Brain microvascular endothelial cell (primary cell): ENCODE results near the gene AKAP12.
"Not testable (repeated sequence)": the region's sequence is repeated elsewhere in the genome, so short reads cannot be mapped to it uniquely, and the experiment has no call there.

Source experiments
- DNase-seq: peaks from one replicate; pipeline ENCODE4 v3.0.0-alpha.2; 2020
- H3K27ac ChIP-seq: fragments of 250-450 bp; sonication (Bioruptor Pico); 2 replicates; pipeline ENCODE4 v1.5.1; 2020; ENCODE audit warnings: mild to moderate bottlenecking, moderate library complexity
- H3K27me3 ChIP-seq: fragments of 250-450 bp; sonication (Bioruptor Pico); replicated peaks from 2 replicates; pipeline ENCODE4 v1.5.1; 2020; ENCODE audit warnings: mild to moderate bottlenecking
- H3K36me3 ChIP-seq: fragments of 250-450 bp; sonication (Bioruptor Pico); replicated peaks from 2 replicates; pipeline ENCODE4 v1.5.1; 2020; ENCODE audit warnings: mild to moderate bottlenecking
- H3K4me3 ChIP-seq: 2 replicates; pipeline ENCODE4 v1.5.1; 2011; ENCODE audit warnings: low read depth, mild to moderate bottlenecking, control low read depth, low read length, moderate library complexity
- in situ Hi-C: cut with HindIII; loops from 2 replicates; pipeline ENCODE4 v1.10.0; 2017; ENCODE audit warnings: low sequenced_read_pairs, low pct_ligation_motif_present
- TF ChIP-seq, protein P1 (sequence below): IDR thresholded peaks from 2 replicates; pipeline ENCODE4 v1.5.1; 2011; ENCODE audit warnings: low read depth, mild to moderate bottlenecking, moderate library complexity, low read length, control low read depth, inconsistent platforms; ENCODE audit errors: missing control alignments

The AKAP12 gene

DNA sequence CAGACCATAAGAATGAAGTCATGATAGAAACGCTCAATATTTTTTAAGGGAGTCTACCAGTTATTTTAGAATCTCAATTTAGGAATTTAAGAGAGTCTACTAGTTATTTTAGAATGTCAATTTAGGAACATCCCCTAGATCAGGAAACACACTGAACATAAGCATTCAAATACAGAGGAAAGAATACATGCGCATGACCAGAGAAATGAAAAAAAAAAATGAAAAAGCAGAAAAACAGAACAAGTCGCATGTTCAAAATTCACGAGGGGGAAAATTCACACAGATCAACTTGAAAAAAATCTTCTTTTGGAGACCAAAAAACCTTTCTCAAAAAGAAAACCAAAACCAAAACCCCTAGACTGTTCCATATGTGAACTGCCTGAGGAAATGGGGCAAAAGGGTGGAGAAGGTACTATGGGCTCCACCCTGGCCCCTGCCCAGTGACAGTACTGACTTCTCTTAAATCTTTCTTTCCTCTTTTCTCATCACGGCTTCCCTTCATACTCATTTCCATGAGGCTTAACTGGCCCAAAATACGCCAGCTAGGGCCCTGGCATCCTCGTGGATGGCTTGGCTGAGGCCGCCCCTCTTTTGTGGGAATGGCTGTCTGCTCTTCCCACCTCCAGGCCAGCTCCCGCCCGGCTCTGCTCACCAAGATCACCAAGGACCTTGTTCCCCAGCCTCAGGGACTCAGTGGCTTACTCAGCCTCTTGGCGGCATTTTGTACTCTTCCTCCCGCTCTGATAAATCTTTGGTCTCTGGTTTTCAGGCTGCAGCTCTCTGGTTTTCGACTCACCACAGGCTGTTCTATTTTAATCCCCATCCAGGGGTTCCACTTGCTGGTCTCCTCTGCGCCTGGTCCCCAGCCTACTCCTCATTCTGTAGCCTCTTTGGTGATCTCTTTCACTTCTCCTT, 140.4 kb downstream of the AKAP12 start:
- DNase-seq: no peak
- no peak overlapping the region for H3K4me3 ChIP-seq
- in situ Hi-C loops: no loop called here
- TF ChIP-seq, protein P1, sequence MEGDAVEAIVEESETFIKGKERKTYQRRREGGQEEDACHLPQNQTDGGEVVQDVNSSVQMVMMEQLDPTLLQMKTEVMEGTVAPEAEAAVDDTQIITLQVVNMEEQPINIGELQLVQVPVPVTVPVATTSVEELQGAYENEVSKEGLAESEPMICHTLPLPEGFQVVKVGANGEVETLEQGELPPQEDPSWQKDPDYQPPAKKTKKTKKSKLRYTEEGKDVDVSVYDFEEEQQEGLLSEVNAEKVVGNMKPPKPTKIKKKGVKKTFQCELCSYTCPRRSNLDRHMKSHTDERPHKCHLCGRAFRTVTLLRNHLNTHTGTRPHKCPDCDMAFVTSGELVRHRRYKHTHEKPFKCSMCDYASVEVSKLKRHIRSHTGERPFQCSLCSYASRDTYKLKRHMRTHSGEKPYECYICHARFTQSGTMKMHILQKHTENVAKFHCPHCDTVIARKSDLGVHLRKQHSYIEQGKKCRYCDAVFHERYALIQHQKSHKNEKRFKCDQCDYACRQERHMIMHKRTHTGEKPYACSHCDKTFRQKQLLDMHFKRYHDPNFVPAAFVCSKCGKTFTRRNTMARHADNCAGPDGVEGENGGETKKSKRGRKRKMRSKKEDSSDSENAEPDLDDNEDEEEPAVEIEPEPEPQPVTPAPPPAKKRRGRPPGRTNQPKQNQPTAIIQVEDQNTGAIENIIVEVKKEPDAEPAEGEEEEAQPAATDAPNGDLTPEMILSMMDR: no peak
- H3K36me3 ChIP-seq: no peaks in the 10 kb centered on the region
- H3K27me3 ChIP-seq: no peaks in the 10 kb centered on the region
- H3K27ac ChIP-seq: no peak overlapping the region

DNA sequence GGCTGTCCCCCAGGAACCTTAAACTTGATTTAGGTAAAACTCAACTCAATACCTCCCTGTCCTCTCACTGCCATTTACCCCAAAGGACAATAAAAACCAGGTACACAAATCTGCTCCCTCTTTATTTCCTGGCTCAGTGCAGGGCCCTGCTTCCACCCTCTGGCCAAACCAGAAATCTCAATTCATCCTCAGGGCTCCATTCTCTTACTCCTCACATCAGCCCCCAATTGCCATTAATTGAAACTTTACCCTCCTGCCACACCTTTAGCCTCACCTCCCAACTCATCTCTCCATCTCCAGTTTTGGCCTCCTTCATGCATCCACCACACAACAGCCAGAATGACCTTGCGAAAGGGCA, 141.1 kb downstream of the AKAP12 start:
- in situ Hi-C loops: no loop called here
- DNase-seq: no peak
- Histone ChIP-seq H3K27ac (no peak overlapping the region), H3K36me3 (no peaks in the 10 kb centered on the region), H3K27me3 (no peaks in the 10 kb centered on the region), H3K4me3 (no peak overlapping the region)
- TF ChIP-seq, protein P1: no peak

DNA sequence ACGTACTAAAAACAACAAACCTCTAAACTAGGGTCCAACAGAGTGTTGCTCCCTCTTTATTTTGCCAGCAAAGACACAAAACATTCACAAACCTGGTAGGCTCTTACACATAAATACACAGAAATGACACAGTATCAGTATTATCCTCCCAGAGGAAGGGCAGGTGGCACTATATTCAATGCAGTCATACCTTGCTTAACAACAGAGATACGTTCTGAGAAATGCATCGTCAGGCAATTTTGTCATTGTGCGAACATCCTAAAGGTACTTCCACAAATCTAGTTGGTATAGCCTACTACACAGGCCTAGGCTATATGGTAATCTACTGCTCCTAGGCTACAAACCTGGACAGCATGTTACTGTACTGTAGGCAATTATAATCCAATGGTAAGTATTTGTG, 142.0 kb downstream of the AKAP12 start:
- TF ChIP-seq, protein P1: no peak
- H3K27me3 ChIP-seq: no peaks in the 10 kb centered on the region
- H3K4me3 ChIP-seq: no peak overlapping the region
- DNase-seq: no peak
- in situ Hi-C loops: no loop called here
- H3K27ac ChIP-seq: no peak overlapping the region
- H3K36me3 ChIP-seq: no peaks in the 10 kb centered on the region

DNA sequence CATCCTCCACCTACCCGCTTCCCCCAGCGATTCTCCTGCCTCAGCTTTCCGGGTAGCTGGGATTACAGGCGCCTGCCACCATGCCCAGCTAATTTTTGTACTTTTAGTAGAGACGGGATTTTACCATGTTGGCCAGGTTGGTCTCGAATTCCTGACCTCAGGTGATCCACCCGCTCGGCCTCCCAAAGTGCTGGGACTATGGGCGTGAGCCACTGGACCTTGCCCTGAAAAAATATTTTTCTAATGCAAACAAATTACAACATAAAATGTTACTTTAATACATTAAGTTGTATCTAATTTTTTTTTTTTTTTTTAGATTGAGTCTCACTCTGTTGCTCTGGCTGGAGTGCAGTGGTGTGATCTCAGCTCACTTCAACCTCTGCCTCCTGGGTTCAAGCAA, 142.9 kb downstream of the AKAP12 start:
- in situ Hi-C loops, H3K4me3 ChIP-seq, H3K27ac ChIP-seq, H3K36me3 ChIP-seq, DNase-seq, H3K27me3 ChIP-seq: not testable (repeated sequence)

DNA sequence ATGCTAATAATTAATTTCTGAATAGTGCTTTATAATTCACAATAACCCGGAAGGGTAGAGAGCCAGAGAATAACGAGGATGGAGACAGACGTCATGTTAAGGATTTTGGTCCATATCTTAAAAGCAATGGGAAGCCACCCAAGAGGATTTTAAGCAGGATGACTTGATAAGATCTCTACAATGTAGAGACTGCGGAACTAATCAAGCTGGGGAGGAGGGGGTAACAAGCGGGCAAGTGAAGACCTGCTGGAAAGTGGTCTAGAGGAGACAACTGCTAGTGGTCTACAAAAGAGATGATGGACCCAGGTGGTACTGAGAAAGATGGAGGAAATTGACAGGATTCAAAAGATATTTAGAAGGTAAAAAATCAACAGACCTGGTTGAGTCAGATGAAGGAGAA, 144.4 kb downstream of the AKAP12 start:
- TF ChIP-seq, protein P1: no peak
- in situ Hi-C loops: no loop called here
- no peaks in the 10 kb centered on the region for H3K36me3 ChIP-seq
- H3K27me3 ChIP-seq: no peaks in the 10 kb centered on the region
- no peak overlapping the region for H3K27ac ChIP-seq
- no peak for DNase-seq
- H3K4me3 ChIP-seq: no peak overlapping the region

DNA sequence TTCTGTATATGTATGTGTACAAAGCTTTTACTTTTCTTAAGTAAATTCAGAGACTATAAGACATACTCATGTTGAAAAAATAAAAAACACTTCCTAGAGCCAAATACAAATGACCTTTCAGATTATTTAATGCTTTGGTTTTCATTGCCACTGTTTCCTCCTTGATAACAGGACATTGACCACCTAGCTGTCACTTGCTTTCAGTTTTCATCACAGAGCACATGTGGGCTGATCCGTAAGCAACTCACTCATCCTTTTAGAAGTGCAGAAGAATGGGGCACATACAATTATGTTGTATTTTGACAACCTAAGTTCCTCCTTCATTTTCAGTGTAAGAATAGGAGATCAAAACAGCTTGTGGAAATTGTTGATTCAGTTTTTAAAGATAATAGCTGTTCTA, 145.4 kb downstream of the AKAP12 start:
- Histone ChIP-seq H3K36me3 (no peaks in the 10 kb centered on the region), H3K4me3 (no peak overlapping the region), H3K27me3 (no peaks in the 10 kb centered on the region), H3K27ac (no peak overlapping the region)
- in situ Hi-C loops: no loop called here
- no peak for DNase-seq
- TF ChIP-seq, protein P1: no peak
